ENCODE results near the gene KLHL29.

KLHL29 gene

DNA sequence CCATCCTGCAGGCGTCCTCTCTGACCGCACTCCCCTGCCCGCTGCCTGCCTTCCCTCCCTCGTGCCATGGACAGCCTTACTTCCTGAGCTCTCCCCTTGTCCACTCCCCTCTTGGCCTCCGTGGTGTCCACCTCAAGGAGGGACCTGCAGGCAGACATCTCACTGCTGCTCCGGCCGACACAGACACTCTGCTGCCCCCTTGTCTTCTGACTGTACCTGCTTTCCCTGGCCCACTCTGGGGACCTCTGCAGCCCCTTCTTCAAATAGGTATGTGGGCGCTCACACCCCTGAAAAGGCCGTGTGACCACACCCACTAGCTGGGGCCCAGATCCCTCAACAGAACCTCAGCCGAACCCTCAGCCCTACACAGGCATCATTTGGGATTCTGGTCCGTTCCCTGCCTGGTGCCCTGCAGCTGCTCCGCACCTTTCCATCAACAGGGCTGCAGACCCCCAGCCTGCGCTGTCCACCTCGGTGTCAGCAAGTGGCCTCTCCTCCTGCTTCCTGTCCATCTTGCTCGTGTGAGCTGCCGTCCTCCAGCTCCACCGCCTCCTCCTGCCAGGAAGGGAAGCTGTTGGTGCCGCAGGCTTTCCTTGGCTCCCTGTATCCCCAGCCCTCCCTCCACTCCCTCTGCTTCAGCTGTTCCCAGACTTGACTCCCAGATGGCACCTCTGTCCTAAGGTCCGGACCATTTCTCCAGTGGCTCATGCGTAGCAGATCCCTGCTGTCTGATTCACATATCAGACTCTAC is 94.1 kb downstream of the KLHL29 start:
- DNase-seq = no peak

DNA sequence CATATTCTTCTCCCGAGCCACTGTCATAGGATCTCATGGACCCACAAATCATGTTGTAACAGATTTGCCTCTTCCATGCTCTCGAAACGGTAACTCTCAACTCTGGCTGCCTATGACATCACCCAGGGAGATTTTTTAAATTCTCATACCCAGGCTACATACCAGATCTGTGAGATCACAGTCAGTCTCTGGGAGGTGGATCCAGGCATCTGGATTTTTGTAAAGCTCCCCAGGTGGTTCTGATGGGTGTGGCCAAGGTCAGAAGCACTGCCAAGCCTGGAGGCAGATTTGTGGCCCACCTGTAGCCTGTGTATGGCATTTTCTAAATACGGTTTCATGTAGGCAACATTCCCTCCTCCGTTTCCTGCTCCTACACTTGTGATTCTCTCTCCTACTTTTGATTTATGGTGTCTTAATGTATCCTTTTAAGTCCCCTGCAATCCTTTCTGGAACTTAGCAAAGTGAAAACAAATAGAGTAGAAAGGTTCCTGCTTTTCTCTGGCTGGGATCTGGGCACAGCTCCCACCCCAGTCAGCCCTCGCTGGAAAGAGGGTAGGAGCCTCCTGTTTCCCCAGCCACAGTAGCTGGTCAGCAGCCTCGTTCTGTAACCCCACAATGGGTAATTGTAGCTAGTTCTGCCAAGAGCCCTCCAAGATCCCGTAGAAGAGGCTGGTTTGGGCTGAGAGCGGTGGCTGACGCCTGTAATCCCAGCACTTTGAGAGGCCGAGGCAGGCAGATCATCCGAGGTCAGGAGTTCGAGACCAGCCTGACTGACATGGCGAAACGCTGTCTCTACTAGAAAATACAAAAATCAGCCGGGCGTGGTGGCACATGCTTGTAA is 96.2 kb downstream of the KLHL29 start:
- no peak for DNase-seq

DNA sequence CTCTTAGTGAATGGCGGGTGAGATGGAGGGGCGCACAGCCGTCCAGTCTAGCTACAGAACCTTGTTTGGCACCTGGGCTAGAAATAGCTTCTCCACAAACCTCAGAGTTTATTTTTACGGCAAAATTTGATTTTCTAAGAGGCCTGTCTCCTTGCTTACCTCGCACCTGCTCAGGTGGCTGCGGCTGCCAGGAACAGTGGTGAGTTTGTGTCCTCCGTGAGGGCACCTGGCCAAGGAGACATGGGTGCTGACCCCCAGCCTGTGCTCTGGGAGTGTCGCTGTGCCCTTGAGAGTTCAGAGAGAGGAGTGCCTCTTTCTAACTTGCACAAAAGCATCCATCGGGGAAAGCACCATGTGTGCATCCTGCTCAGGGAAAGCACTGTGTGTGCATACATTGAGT is 97.2 kb downstream of the KLHL29 start:
- DNase-seq = no peak

DNA sequence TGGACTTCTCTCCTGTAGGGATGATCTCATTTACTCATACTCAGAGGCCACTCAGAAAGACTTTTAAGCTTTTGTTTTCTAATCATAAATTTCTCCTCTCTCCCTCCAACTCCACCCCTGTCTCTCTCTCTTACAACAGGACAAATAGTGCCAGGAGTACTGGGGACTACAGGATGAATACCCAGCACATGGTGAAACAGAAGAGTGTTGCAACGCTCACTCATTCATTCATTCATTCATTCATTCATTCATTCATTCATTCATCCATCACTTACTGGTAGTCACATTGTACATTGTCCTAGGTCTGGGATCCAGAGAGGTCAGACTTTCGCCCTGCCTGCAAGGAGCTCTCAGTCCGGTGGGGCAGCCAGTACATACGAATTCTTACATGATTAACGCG is 97.6 kb downstream of the KLHL29 start:
- DNase-seq = no peak

DNA sequence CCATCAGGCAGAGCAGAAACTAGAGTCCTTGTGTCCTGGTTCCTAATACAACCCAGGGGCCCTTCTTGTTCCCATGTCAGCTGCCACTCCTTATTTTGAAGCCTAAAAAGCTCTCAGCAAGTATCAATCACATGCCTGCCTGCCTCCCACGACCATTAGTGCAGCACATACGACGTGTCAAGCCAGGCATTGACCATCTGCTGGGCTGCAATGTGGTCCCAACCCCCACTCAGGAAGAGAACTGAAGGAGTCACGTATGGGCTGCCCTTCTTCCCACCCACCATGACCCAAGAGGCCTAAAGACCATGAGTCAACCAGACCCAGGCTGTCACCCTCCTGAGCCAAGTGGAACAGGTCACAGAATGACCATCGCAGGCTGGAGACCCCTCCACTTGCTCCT is 98.8 kb downstream of the KLHL29 start:
- DNase-seq = no peak

DNA sequence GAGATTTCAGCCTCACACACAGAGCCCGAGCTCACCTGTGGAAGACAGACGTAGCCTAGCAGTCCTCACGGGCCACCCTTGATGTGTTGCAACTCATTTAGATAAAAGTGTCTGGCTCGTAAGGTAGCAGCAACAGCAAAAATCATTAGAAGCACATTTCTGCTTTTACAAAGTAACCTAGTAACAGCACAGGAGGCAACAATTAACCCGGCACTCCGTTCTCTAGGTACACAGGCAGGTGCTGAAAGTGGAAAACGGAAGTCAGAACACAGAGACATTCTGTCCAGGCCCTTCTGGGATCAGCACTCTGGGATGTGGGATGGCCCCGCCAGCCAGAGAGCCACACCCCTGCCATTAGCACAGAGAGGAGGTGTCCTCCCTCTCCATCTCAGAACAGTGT is 99.3 kb downstream of the KLHL29 start:
- no peak for DNase-seq

DNA sequence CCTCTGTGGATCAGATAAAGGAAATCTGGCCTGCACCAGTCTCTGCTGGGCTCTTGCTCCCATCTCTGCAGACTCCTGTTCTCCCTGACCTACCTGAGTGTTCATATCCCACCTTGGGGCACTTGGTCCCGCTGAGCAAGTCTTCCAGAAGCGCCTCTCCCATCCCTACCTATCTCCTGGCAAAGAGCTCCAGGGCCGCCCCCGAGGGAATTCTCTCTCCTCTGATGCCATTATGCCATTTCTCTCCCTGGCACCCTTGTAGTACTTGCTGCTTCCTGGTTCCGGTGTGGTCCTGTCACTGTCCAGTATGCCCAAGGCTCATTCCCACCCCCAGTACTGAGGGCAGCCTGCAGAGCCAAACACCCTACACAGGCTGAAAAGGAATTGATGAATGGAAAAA is 99.8 kb downstream of the KLHL29 start:
- no peak for DNase-seq

DNA sequence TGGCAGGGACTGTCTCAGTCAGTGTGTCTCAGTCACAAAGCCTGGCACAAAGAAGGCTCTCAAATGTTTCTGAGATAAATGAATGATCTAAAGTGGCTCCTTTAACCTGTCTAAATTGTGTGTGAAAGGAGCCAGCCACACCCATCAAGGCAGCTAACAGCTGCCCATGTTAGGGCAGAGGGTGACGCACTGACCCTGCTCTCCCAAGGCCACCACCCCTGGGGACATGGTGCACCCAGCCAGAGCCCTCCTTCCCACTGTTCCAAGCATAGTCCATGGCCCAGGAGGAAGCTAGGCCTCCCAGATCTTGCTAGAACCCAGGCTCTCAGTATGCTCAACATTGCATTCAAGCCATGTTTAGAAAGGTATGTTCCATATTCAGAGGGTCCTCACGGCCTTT is 100.3 kb downstream of the KLHL29 start:
- DNase-seq = no peak

DNA sequence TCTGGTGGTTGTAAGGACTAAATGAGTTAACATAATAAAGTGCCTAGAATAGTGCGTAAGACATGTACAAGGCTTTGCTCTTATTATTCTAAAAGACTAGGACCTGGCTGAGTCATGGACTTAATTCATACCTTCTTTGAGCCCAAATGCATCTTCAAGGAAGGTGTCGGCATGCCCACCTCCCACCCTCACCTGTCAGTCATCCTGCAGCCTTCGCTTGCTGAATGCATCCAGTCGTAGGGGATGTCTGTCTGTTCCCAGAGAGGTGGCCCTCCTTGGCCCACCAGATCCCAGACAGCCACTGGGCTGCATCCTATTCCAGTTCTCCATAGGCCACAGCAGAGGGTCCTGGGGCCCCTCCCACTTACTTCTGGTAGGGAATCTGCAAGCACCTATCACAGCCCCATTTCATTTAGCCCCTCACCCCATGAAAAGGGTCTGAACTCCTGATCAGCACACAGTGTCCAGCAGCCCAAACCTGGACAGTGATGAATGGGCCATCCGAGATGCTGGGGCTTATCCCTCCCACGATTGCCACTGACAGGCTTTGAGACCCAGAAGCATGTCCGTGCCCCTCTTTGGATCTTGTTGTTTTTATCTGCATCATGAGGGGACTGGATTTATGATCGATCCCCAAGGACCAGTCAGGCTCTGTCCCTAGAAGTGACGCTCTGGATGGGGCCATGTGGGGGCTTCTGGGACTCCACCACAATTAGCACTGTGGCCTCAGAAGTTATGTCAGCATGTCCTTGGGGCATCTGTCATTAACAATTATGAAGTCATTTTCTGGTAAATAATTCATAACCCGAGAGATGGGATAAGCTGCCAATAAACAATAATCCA is 101.1 kb downstream of the KLHL29 start:
- no peak for DNase-seq

DNA sequence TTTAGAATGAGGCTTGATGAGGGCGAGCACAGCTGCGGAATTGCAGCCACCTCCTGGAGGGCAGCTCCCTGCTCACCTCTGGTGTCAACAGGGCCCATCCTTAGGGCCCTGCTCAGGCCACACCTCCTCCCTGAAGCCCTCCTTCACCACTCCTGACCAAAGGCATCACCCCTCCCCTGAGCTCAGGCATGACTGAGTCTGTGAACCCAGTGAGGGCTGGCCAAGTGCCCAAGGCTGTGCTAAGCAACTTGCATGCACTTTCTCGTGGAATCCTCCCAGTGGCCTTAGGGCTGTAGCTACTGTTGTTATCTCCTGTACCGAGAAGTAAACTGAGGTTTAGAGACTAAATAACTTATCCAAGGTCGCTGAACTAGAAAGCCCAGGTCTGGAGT is 101.7 kb downstream of the KLHL29 start:
- no peak for DNase-seq

DNA sequence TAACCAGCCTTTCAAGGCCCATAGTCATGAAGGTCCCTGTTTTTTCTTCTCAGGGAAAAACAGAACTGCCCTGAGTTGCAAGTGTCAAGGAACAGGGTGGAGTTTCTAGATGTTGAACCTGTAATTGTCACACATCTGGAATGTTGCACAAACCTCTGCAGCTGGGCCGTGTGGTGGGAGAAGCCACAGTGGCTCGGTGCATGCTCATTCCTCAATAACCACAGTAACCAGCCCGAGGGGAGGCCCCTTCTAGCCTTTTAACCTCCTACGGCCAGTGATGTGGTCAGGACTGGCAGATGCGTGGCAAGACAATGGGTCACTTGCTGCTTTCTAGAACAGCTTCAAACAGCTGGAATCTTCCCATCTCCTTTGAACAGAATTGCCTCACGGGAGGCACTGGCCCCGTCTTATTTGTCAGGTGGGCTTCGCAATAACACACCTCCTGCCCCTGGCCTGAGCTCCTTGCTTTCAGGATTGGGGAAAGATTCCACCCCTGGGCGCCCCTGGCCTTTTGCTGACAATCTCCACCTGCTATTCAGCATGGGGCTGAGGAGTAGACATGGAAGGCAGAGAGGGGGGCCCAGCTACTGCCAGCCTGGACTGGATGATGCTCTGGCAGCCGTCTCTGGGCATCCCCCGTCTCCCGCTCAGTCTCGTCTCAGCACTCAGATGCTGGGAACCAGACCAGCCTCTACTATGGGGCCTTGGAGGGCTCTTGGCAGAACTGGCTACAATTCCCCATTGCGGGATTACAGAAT is 102.9 kb downstream of the KLHL29 start:
- peak; percentile 19 for DNase-seq

DNA sequence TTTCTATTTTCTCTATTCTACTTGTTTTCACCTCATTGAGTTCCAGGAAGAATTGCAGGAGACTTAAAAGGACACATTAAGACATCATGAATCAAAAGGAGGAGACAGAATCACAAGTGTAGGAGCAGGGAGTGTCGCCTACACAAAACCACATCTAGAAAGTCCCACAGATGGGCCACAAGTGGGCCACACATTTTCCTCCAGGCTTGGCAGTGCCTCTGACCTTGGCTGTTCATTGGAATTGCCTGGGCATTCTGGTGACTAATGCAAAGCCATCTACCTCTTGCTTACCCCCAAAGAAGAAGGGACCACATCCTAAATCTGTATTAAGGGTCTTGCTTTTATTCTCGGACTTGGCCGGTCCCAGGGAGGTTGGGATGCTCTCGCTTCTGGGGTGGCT is 103.6 kb downstream of the KLHL29 start:
- DNase-seq = peak; percentile 21

DNA sequence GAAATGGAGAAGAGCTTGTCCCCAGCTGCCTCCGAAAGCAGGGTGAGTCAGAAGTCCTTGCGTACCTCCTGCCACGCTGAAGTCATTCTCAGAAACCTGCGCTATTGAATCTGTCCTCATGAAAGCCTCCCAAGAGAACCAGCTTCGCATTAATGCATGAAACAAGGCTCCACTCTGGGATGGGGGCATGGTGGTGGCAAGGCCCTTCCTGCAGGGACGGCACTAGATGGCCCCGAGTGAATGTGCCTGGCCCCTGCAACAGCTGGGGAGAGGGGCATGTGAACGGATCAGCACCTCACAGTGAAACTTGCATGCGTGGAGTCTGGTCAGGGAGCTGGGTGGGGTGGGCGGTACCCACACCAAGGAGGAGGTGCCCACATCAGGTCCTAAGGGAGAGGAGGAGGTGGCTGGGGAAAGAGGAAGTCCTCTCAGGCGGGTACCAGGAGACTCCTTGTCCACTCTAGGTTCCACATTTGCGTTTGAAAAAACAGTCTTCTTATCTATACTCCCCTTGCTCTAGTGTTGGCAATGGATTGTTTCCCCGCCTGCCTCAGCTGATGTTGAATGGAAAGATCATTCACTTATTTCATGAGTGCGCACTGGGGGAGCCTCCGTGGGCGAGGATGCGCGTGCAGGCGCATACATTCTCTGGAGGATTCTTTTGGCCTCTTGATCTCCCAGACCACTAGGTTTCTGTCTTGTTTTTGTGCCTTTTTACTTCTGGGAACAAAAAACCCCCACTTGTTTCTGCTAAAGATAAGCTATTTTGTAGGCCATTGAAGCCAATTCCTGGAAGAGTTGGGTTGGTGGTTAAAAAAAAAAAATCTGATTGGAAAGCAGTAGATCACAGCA is 104.7 kb downstream of the KLHL29 start:
- DNase-seq = peak; percentile 69

DNA sequence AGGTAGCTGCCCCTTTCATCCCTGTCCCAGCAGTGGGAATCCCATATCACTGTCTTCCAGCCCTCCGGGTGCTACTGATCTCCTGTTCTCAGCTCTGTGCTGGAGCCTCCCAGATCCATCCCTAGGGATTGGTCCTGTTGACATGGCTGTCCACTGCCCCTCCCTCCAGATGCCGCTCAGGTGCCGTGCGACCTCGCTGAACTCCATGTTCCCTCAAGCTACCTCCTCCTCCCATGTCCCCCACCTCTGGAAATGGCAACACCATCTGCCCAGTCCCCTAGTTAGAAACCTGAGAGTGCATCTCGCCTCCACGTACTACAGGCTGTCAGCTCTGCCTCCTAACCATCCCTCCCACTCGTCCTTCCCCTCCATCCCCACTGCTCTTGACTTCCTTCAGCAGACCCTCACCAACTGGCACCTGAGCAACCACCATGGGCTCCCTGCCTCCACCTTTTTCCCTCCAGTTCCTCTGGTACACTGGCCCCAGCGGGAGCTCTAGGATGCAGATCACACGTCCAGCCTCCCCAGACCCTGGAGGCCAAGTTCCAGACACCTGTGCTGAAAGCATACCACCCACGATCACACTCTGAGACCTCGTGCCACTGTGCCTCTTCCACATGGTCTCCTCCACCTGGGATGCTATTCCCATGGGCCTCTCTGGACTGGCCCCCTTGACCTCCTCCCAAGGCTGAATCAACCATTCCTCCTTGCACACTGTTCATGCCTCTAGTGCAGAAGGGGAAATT is 106.8 kb downstream of the KLHL29 start:
- no peak for DNase-seq

DNA sequence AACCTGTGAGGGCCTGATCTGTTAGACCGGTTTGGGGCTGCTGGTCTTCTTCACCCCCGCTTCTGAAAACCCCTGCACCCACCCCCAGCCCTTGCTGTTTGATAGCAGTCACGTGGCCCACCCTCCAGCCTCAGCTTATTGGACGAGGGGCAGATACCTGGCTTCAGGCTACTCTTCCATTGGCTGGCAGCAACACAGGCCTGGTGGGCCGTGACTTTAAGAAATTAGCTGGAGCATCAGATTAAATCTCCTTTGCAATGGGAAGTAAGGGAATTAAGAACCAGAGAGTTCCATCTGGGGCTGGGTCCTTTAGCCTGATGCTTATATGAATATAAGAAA is 107.3 kb downstream of the KLHL29 start:
- no peak for DNase-seq

DNA sequence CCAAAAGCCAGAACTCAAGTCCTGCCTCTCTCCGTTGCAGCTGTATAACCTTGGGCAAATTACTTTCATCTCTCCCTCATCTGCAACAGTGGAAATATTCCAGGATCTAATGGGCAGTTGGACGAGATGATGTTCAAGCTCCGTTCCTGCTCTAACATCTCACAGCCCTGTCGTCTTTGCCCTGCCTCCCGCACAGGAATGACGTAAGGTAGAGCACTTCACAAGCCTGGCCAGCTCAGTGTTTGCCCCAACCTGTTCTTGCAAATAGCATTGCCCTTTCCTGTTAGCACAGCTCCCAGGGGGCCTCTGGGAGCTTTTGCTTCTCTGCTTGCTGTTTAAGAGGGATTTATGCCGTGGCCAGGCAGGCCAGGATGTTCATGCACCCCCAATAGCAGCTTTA is 107.9 kb downstream of the KLHL29 start:
- DNase-seq = no peak

DNA sequence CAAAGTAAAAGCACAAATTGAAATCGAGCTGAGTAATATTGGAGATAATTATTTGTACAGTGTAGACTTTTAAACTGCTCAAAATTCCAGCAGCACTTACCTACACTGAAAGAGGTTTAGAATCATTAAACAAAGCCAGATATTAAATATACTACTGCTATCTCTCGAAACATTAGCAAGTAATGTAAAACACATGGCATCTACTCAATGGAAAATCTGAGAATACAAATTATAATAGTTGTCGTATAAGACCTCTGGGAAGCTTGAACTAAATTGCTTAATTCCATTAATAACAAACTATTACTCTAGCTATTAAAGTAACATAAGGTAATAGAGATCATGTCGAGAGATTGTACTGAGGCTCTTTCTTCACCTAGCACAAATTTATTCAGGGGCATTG is 108.9 kb downstream of the KLHL29 start:
- no peak for DNase-seq

DNA sequence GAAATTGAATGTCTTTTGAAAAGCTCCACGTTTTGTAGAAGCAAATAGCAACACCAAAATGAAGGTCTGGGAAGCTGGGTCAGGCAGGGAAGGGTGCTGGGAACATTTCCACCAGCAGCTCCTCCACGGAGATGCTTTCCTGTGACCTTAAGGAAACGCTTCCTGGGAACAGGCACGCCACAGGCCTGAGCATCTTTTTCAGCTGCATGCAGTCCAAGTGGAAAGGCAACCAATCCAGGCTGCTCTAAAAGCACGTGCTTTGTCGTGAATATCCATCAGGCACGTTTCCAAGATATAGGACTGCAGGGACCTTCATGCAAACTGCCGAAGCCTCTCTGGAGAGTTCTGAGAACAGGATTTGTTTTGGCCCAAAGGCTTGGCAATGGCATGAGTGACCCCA is 109.3 kb downstream of the KLHL29 start:
- DNase-seq = no peak

DNA sequence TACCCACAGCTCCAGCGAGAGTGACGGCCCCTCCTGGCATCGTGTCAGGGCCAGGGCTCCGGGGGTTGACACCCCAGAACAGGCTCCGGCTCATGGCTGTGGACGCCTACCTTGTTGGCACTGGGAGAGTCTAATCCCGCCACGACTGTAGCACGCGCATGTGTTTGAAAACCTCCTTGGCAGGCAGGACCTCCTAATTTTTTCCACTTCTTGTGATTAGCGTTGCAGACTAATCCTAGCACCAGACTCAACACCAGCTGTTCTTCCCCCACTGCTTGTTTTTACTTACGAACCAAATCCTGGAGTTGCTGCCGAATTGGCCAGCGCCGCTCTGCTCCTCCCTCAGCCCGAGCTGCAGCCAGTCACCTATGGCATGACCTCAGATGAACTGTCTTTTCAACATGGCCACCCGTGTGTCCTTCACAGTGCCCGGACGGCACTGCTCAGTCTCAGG is 110.7 kb downstream of the KLHL29 start:
- DNase-seq = no peak

DNA sequence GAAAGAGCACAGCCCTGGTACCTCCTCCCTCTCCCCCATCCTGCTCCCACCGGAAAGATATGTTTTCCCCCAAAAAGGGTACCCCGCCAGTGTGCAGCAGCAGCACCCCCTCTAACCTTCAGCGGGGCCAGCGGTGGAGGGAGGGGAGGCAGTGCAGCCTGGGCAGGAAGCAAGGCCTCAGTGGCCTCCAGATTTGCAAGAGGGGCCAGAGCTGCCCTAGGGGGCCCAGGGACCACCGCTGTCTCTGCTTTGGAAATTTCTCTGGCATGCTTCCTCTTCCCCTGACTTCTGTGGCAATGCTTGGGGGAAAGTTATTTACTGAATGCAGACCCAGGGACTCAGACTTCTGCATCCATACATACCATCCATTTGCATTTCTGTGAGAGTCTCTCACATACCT is 111.5 kb downstream of the KLHL29 start:
- DNase-seq = no peak

DNA sequence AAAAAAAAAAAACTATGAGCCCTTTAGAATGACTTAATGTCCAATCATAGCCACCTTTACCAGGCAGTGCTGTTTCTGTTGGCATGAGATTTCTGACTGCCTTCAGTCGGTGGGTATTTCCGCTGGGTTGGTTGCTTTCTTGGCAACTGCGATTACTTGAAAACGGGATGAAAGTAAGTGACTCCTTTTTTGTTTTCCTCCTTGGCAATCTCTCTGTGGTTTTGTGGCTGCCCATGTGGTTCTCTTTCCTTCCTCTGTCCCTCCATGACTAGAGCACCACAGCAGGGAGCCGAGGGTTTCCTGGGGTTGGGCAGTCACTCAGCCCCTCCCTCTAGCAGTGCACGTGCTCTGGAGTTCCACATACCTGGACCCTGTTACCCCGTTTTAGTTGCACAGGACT is 112.1 kb downstream of the KLHL29 start:
- DNase-seq = peak; percentile 65
